ENCODE measurements around the gene MRPL51.

GRCh38 chr12:6530576-6531260, 37.7 kb upstream of the MRPL51 start:
- TF ChIP-seq CTCF (IDR thresholded peaks at IDR 0.05; ENCODE audit: poor library complexity) (no peak), EZH2phosphoT487 (IDR thresholded peaks at IDR 0.05; ENCODE audit: low read depth, severe bottlenecking, unreplicated experiment) (no peak), EZH2 (IDR thresholded peaks at IDR 0.05; ENCODE audit: borderline replicate concordance) (no peak)
